DMS153 treated with DMSO at 0.1 percent for 48 hours (cell line): ENCODE results near the gene PRSS27.

Experiments used
- DNase-seq: peaks from one replicate; lab custom pipeline; 2025; ENCODE audit not compliant: unreplicated experiment; lab: John Stamatoyannopoulos, UW

The PRSS27 gene

GRCh38 chr16:2710021-2710710 lies 9.9 kb downstream of the PRSS27 start:
- no peak for DNase-seq

GRCh38 chr16:2709588-2709984 lies 10.4 kb downstream of the PRSS27 start:
- DNase-seq: no peak

GRCh38 chr16:2708955-2709587 lies 11.0 kb downstream of the PRSS27 start:
- DNase-seq: no peak

GRCh38 chr16:2708290-2708639 lies 11.8 kb downstream of the PRSS27 start:
- DNase-seq: no peak

- no peak for DNase-seq
Observed at GRCh38 chr16:2707368-2708289, 12.4 kb downstream of the PRSS27 start.

- DNase-seq: no peak
Observed at GRCh38 chr16:2706611-2707311, 13.3 kb downstream of the PRSS27 start.

- no peak for DNase-seq
Observed at GRCh38 chr16:2706085-2706484, 13.9 kb downstream of the PRSS27 start.

GRCh38 chr16:2705351-2705750 lies 14.7 kb downstream of the PRSS27 start:
- no peak for DNase-seq

- no peak for DNase-seq
Observed at GRCh38 chr16:2704983-2705275, 15.1 kb downstream of the PRSS27 start.

- DNase-seq: no peak
Observed at GRCh38 chr16:2704166-2704982, 15.7 kb downstream of the PRSS27 start.

- DNase-seq: no peak
Observed at GRCh38 chr16:2702871-2703745, 16.9 kb downstream of the PRSS27 start.

GRCh38 chr16:2702438-2702825 lies 17.6 kb downstream of the PRSS27 start:
- no peak for DNase-seq

GRCh38 chr16:2701713-2702437 lies 18.1 kb downstream of the PRSS27 start:
- DNase-seq: no peak

GRCh38 chr16:2701272-2701671 lies 18.8 kb downstream of the PRSS27 start:
- DNase-seq: no peak

- DNase-seq: no peak
Observed at GRCh38 chr16:2700786-2701185, 19.2 kb downstream of the PRSS27 start.

GRCh38 chr16:2699791-2700600 lies 20.0 kb downstream of the PRSS27 start:
- DNase-seq: no peak

GRCh38 chr16:2698965-2699750 lies 20.9 kb downstream of the PRSS27 start:
- DNase-seq: no peak
